Liver (tissue), 9 donors: Measurements from ENCODE around the gene RIMS3. TPM values are rescaled to one million over a fixed set of nuclear protein-coding genes. Genes with fewer than 3 reads are reported as not detected.

Source experiments
- DNase-seq: peaks from one replicate; pipeline ENCODE4 v3.0.0-alpha.2; 2017; ENCODE audit warnings: low spot score
- H3K27ac ChIP-seq, 2 donors: one replicate each; pipeline ENCODE4 v1.7.0; 2013; ENCODE audit warnings: inconsistent platforms in 2 of 2, low read length in 2 of 2, control low read depth in 1 of 2, low read depth in 1 of 2, mild to moderate bottlenecking in 1 of 2
- H3K27me3 ChIP-seq, 4 donors: one replicate each; pipeline versions ENCODE4 v1.6.1 to v1.7.0; 2013; ENCODE audit warnings: low read length in 3 of 4, inconsistent platforms in 1 of 4, mild to moderate bottlenecking in 1 of 4, moderate library complexity in 1 of 4; ENCODE audit not compliant: control insufficient read depth in 4 of 4, insufficient read depth in 4 of 4
- H3K36me3 ChIP-seq, 4 donors: one replicate each; pipeline versions ENCODE4 v1.6.1 to v1.7.0; 2013; ENCODE audit warnings: low read length in 3 of 4, mild to moderate bottlenecking in 3 of 4, low read depth in 1 of 4, moderate library complexity in 1 of 4; ENCODE audit not compliant: control insufficient read depth in 4 of 4, insufficient read depth in 3 of 4
- H3K4me1 ChIP-seq, 4 donors: one replicate each; pipeline versions ENCODE4 v1.6.1 to v1.7.0; 2013; ENCODE audit warnings: low read length in 3 of 4, mild to moderate bottlenecking in 3 of 4, moderate library complexity in 1 of 4; ENCODE audit not compliant: control insufficient read depth in 4 of 4, insufficient read depth in 4 of 4
- H3K4me3 ChIP-seq, 3 donors: one replicate each; pipeline versions ENCODE4 v1.6.1 to v1.7.0; 2013; ENCODE audit warnings: low read length in 3 of 3, control low read depth in 1 of 3, low read depth in 1 of 3, mild to moderate bottlenecking in 1 of 3
- H3K9ac ChIP-seq, 2 donors: one replicate each; pipeline ENCODE4 v1.7.0; 2013; ENCODE audit warnings: low read length in 2 of 2, mild to moderate bottlenecking in 2 of 2, moderate library complexity in 2 of 2, control low read depth in 1 of 2, low read depth in 1 of 2
- H3K9me3 ChIP-seq, 4 donors: one replicate each; pipeline versions ENCODE4 v1.6.1 to v1.7.0; 2013; ENCODE audit warnings: low read length in 3 of 4; ENCODE audit not compliant: control insufficient read depth in 4 of 4
- CTCF ChIP-seq: fragments of 150-350 bp; IDR thresholded peaks from 2 replicates; pipeline ENCODE4 v1.5.1; 2017; ENCODE audit warnings: improper control_type of control experiment, low read depth, low read length; ENCODE audit not compliant: missing input control
- EGR1 ChIP-seq, 2 donors: IDR thresholded peaks; 2 replicates each; pipeline ENCODE4 v1.6.1; 2016 to 2018; ENCODE audit warnings: antibody characterized with exemption in 2 of 2, low read depth in 2 of 2
- FOXA1 ChIP-seq: IDR thresholded peaks from 2 replicates; pipeline ENCODE4 v1.6.1; 2016; ENCODE audit warnings: antibody characterized with exemption
- GABPA ChIP-seq, 2 donors: IDR thresholded peaks in 1 of 2; conservative IDR thresholded peaks in 1 of 2; 2 replicates each; pipeline ENCODE4 v1.6.1; 2016; ENCODE audit warnings: antibody characterized with exemption in 2 of 2, mild to moderate bottlenecking in 1 of 2, moderate library complexity in 1 of 2
- HNF4A ChIP-seq, 2 donors: conservative IDR thresholded peaks; 2 replicates each; pipeline ENCODE4 v1.6.1; 2016; ENCODE audit warnings: antibody characterized with exemption in 2 of 2, mild to moderate bottlenecking in 2 of 2
- HNF4G ChIP-seq: IDR thresholded peaks from 2 replicates; pipeline ENCODE4 v1.6.1; 2016; ENCODE audit warnings: antibody characterized with exemption
- JUND ChIP-seq, 2 donors: IDR thresholded peaks; 2 replicates each; pipeline ENCODE4 v1.6.1; 2016; ENCODE audit warnings: antibody characterized with exemption in 2 of 2
- MAX ChIP-seq: IDR thresholded peaks from 2 replicates; pipeline ENCODE4 v1.6.1; 2016; ENCODE audit warnings: antibody characterized with exemption
- NR2F2 ChIP-seq: IDR thresholded peaks from 2 replicates; pipeline ENCODE4 v1.6.1; 2016; ENCODE audit warnings: antibody characterized with exemption
- RAD21 ChIP-seq, 2 donors: IDR thresholded peaks; 2 replicates each; pipeline ENCODE4 v1.6.1; 2016; ENCODE audit warnings: antibody characterized with exemption in 2 of 2, mild to moderate bottlenecking in 2 of 2
- RXRA ChIP-seq, 2 donors: IDR thresholded peaks; 2 replicates each; pipeline ENCODE4 v1.6.1; 2017 to 2018; ENCODE audit warnings: antibody characterized with exemption in 2 of 2, mild to moderate bottlenecking in 1 of 2
- SP1 ChIP-seq: IDR thresholded peaks from 2 replicates; pipeline ENCODE4 v1.6.1; 2018; ENCODE audit warnings: antibody characterized with exemption, mild to moderate bottlenecking
- TAF1 ChIP-seq: conservative IDR thresholded peaks from 2 replicates; pipeline ENCODE4 v1.6.1; 2016; ENCODE audit warnings: antibody characterized with exemption, mild to moderate bottlenecking
- WGBS: extraction: QIAGEN DNeasy Blood & Tissue Kit; methylation state at CpG from one replicate; pipeline ENCODE4 v1.1.7; 2013; 5-methylcytosine and 5-hydroxymethylcytosine counted together
- polyA plus RNA-seq, 2 donors: library from polyadenylated mRNA; stranded (reverse) in 1 of 2; unstranded in 1 of 2; fragments of 200-250 nt in 1 of 2; fragments of >200 nt in 1 of 2; fragmentation: Nextera tagmentation in 1 of 2; extraction: Ambion mirVana in 1 of 2; gene quantifications; one replicate each; pipeline versions ENCODE4 v1.2.1 to v1.2.3, GENCODE V29; 2013 to 2015
- total RNA-seq, 2 donors: library from RNA; depleted of rRNA; stranded (reverse); fragments of >200 nt; gene quantifications; one replicate each; pipeline ENCODE4 v1.2.3, GENCODE V29; 2014
- TF ChIP-seq, protein P1 (sequence below): IDR thresholded peaks from 2 replicates; pipeline ENCODE4 v1.6.1; 2016; ENCODE audit warnings: antibody characterized with exemption, mild to moderate bottlenecking
- TF ChIP-seq, protein P2 (sequence below): IDR thresholded peaks from 2 replicates; pipeline ENCODE4 v1.6.1; 2016; ENCODE audit warnings: antibody characterized with exemption
- donor health status: healthy.
- donor health status: healthy.
- donor health status: healthy.
- donor health status: healthy.
- donor health status: healthy.

Gene RIMS3
- total and polyA plus RNA-seq, 4 donors = 0.22 to 2.2 (median 0.77) TPM

GRCh38 chr1:40652468-40652867 is 13.0 kb downstream of the RIMS3 start:
- no peaks in the 10 kb centered on the region for H3K27me3 ChIP-seq
- H3K9ac ChIP-seq = no peak overlapping the region
- no peak for TF ChIP-seq NR2F2
- TF ChIP-seq, protein P1, sequence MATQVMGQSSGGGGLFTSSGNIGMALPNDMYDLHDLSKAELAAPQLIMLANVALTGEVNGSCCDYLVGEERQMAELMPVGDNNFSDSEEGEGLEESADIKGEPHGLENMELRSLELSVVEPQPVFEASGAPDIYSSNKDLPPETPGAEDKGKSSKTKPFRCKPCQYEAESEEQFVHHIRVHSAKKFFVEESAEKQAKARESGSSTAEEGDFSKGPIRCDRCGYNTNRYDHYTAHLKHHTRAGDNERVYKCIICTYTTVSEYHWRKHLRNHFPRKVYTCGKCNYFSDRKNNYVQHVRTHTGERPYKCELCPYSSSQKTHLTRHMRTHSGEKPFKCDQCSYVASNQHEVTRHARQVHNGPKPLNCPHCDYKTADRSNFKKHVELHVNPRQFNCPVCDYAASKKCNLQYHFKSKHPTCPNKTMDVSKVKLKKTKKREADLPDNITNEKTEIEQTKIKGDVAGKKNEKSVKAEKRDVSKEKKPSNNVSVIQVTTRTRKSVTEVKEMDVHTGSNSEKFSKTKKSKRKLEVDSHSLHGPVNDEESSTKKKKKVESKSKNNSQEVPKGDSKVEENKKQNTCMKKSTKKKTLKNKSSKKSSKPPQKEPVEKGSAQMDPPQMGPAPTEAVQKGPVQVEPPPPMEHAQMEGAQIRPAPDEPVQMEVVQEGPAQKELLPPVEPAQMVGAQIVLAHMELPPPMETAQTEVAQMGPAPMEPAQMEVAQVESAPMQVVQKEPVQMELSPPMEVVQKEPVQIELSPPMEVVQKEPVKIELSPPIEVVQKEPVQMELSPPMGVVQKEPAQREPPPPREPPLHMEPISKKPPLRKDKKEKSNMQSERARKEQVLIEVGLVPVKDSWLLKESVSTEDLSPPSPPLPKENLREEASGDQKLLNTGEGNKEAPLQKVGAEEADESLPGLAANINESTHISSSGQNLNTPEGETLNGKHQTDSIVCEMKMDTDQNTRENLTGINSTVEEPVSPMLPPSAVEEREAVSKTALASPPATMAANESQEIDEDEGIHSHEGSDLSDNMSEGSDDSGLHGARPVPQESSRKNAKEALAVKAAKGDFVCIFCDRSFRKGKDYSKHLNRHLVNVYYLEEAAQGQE = no peak
- TF ChIP-seq TAF1 = no peak
- TF ChIP-seq EGR1 (IDR thresholded peaks at IDR 0.05; ENCODE audit: low read depth in 2 of 2) = no peak
- no peak for TF ChIP-seq CTCF
- no peak for TF ChIP-seq HNF4A (conservative IDR thresholded peaks at IDR 0.05)
- no peak for TF ChIP-seq SP1
- TF ChIP-seq MAX = no peak
- TF ChIP-seq, protein P2, sequence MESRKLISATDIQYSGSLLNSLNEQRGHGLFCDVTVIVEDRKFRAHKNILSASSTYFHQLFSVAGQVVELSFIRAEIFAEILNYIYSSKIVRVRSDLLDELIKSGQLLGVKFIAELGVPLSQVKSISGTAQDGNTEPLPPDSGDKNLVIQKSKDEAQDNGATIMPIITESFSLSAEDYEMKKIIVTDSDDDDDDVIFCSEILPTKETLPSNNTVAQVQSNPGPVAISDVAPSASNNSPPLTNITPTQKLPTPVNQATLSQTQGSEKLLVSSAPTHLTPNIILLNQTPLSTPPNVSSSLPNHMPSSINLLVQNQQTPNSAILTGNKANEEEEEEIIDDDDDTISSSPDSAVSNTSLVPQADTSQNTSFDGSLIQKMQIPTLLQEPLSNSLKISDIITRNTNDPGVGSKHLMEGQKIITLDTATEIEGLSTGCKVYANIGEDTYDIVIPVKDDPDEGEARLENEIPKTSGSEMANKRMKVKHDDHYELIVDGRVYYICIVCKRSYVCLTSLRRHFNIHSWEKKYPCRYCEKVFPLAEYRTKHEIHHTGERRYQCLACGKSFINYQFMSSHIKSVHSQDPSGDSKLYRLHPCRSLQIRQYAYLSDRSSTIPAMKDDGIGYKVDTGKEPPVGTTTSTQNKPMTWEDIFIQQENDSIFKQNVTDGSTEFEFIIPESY = no peak
- H3K9me3 ChIP-seq = no peaks in the 10 kb centered on the region
- no peak overlapping the region for H3K4me3 ChIP-seq
- no peaks in the 10 kb centered on the region for H3K4me1 ChIP-seq
- 82% methylated on average over 5 of the region's 5 CpGs for whole genome bisulfite sequencing
- no peak overlapping the region for H3K27ac ChIP-seq
- DNase-seq = no peak
- no peaks in the 10 kb centered on the region for H3K36me3 ChIP-seq

DNA sequence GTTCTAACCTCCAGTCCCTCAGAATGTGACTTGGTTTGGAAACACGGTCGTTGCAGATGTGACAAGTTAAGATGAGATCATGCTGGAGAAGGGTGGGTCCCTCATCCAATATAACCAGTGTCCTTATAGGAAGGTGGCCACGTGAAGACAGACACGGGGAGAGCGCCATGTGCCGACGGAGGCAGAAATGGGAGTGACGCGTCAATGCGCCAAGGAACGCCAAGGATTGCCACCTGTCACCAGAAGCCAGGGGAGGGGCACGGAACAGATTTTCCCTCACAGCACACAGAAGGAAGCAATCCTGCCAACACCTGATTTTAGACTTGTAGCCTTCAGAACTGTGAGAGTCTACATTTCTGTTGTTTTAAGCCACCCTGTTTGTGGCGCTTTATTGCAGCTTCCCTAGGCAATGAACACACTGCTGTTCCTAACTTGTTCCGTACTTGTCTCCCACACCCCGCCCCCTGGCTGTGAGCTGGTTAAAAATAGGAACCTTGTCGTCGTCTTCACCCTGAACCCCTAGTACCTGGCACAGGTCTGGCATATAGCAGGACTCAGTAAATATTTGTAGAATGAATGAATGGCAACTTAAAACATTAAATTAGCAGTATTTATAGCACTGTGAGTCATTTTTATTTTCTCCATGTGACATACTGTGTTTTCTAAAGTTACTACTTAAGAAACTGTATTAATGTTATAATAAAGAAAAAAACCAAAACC is 14.2 kb downstream of the RIMS3 start:
- Histone ChIP-seq H3K27ac (no peak overlapping the region), H3K9ac (no peak overlapping the region), H3K9me3 (no peaks in the 10 kb centered on the region), H3K36me3 (no peaks in the 10 kb centered on the region), H3K4me1 (no peaks in the 10 kb centered on the region), H3K4me3 (no peak overlapping the region), H3K27me3 (no peaks in the 10 kb centered on the region)
- DNase-seq = no peak
- TF ChIP-seq FOXA1 (no peak), HNF4A (conservative IDR thresholded peaks at IDR 0.05) (no peak), NR2F2 (no peak), RXRA (IDR thresholded peaks at IDR 0.05) (no peak), HNF4G (no peak), CTCF (no peak), TAF1 (no peak), GABPA (IDR thresholded peaks at IDR 0.05 in 1 of 2, conservative IDR thresholded peaks at IDR 0.05 in 1 of 2) (no peak), RAD21 (IDR thresholded peaks at IDR 0.05) (no peak), SP1 (no peak), MAX (no peak), JUND (IDR thresholded peaks at IDR 0.05) (no peak), EGR1 (IDR thresholded peaks at IDR 0.05; ENCODE audit: low read depth in 2 of 2) (no peak)
- TF ChIP-seq, protein P2 = no peak
- WGBS = 70% methylated on average over 17 of the region's 17 CpGs
